ENCODE measurements around the gene MTMR8. TPM values are rescaled to one million over a fixed set of nuclear protein-coding genes. Genes with fewer than 3 reads are reported as not detected.
"Not testable (repeated sequence)": the region's sequence is repeated elsewhere in the genome, so short reads cannot be mapped to it uniquely, and the experiment has no call there.

MTMR8 gene
- total RNA-seq, 4 donors from 2014 or later = 0.42 to 2.3 (median 1.3) TPM

DNA sequence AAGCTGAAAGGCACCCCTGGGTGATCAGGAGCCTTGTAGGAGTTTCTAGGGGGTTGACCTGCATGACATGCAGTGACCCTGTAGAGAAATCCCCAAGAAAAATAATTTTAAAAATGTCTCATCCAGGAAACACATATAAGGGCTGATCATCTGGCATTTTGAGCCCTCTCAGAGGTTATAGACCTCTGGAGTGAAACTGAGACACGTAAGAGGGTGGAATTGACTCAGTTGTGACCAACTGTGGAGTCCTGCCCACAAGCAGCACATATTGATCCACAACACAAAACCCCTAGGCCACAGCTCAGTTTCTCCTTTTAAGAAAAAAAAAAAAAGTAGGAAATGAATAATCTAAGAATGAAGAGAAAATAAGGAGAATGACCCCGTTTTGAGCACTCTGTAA, 32.5 kb upstream of the MTMR8 start:
- Histone ChIP-seq H3K27ac (no peak overlapping the region), H3K4me1 (no peaks in the 10 kb centered on the region), H3K36me3 (no peaks in the 10 kb centered on the region), H3K4me3 (no peak overlapping the region), H3K27me3 (no peaks in the 10 kb centered on the region), H3K9me3 (no peaks in the 10 kb centered on the region)
- 49% methylated on average over 2 of the region's 2 CpGs for WGBS
- DNase-seq (ENCODE audit: low spot score in 2 of 2) = no peak
- no peak for TF ChIP-seq CTCF (IDR thresholded peaks at IDR 0.05)
- TF ChIP-seq POLR2AphosphoS5 (IDR thresholded peaks at IDR 0.05) = no peak
- TF ChIP-seq POLR2A (IDR thresholded peaks at IDR 0.05) = no peak
- no peak for TF ChIP-seq EP300 (IDR thresholded peaks at IDR 0.05)

GRCh38 chrX:64427281-64427680, 32.0 kb upstream of the MTMR8 start:
- no peak for DNase-seq (ENCODE audit: low spot score in 2 of 2)
- Histone ChIP-seq H3K9me3 (no peaks in the 10 kb centered on the region), H3K4me1 (no peaks in the 10 kb centered on the region), H3K4me3 (no peak overlapping the region), H3K27ac (no peak overlapping the region), H3K36me3 (no peaks in the 10 kb centered on the region), H3K27me3 (no peaks in the 10 kb centered on the region)
- TF ChIP-seq POLR2A (IDR thresholded peaks at IDR 0.05) (no peak), EP300 (IDR thresholded peaks at IDR 0.05) (no peak), CTCF (IDR thresholded peaks at IDR 0.05) (no peak), POLR2AphosphoS5 (IDR thresholded peaks at IDR 0.05) (no peak)

DNA sequence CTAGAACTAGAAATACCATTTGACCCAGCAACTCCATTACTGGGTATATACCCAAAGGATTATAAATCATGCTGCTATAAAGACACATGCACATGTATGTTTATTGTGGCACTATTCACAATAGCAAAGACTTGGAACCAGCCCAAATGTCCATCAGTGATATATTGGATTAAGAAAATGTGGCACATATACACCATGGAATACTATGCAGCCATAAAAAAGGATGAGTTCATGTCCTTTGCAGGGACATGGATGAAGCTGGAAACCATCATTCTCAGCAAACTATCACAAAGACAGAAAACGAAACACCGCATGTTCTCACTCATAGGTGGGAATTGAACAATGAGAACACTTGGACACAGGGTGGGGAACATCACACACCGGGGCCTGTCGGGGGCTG, 14.5 kb upstream of the MTMR8 start:
- not testable (repeated sequence) for H3K4me3 ChIP-seq; H3K4me1 ChIP-seq; H3K27me3 ChIP-seq; DNase-seq (ENCODE audit: low spot score in 2 of 2); H3K9me3 ChIP-seq; H3K27ac ChIP-seq; H3K36me3 ChIP-seq
- WGBS = 97% methylated on average over 4 of the region's 4 CpGs

GRCh38 chrX:64398088-64398487, 2.8 kb upstream of the MTMR8 start:
- DNase-seq (ENCODE audit: low spot score in 2 of 2) = no peak
- no peak for TF ChIP-seq POLR2A (IDR thresholded peaks at IDR 0.05)
- no peaks in the 10 kb centered on the region for H3K36me3 ChIP-seq
- H3K9me3 ChIP-seq = no peaks in the 10 kb centered on the region
- H3K4me1 ChIP-seq = peaks cover 3% of the 10 kb centered on the region
- H3K4me3 ChIP-seq = no peak overlapping the region
- WGBS = 71% methylated on average over 1 of the region's 1 CpG
- no peak overlapping the region for H3K27ac ChIP-seq
- no peaks in the 10 kb centered on the region for H3K27me3 ChIP-seq

- no peaks in the 10 kb centered on the region for H3K36me3 ChIP-seq
- no peaks in the 10 kb centered on the region for H3K9me3 ChIP-seq
- no peak for DNase-seq (ENCODE audit: low spot score in 2 of 2)
- no peaks in the 10 kb centered on the region for H3K27me3 ChIP-seq
- TF ChIP-seq POLR2AphosphoS5 (IDR thresholded peaks at IDR 0.05) = no peak
- TF ChIP-seq CTCF (IDR thresholded peaks at IDR 0.05) = no peak
- TF ChIP-seq POLR2A (IDR thresholded peaks at IDR 0.05) = no peak
- no peak for TF ChIP-seq EP300 (IDR thresholded peaks at IDR 0.05)
- no peak overlapping the region for H3K27ac ChIP-seq
- H3K4me3 ChIP-seq = peak overlapping the region; percentile 59
- H3K4me1 ChIP-seq = peaks cover 3% of the 10 kb centered on the region
- WGBS = 30% methylated on average over 4 of the region's 4 CpGs
Measured at GRCh38 chrX:64395568-64395929, 297 bp upstream of the MTMR8 start.

DNA sequence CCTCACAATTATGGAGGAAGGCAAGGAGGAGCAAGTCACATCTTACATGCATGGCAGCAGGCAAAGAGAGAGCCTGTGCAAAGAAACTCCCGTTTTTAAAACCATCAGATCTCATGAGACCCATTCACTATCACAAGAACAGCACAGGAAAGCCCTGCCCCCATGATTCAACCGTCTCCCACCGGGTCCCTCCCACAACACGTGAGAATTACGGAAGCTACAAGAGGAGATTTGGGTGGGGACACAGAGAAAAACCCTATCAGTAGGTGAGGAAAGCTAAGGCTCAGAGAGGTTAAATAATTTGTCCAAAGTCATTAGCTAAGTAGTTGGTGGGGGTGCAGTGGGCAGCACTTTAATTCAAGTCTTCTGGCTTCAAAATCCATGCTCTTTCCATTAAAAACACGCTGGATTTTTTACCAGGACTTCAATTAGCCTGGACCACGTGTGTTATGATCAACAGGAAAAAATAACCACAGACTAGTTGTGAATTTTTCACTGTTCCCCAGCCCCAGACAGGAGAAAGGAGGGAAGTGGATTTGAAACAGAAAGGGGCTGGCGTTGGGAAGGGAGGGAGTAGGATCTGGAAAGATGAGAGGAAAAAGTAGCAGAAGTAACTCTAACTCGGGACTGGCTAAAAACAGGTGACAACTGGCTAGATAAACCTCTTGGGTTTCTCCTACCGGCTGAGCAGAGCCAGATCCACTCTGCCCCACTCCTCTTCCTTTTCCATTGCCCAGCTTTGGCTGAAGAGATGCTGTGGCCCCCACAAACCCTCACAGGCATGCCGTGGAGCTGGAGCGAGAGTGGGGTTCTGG, 986 bp downstream of the MTMR8 start:
- Histone ChIP-seq H3K9me3 (no peaks in the 10 kb centered on the region), H3K4me3 (peak overlapping the region; percentile 59), H3K4me1 (peaks cover 3% of the 10 kb centered on the region), H3K36me3 (no peaks in the 10 kb centered on the region), H3K27ac (no peak overlapping the region), H3K27me3 (no peaks in the 10 kb centered on the region)
- TF ChIP-seq POLR2A (IDR thresholded peaks at IDR 0.05) = no peak
- TF ChIP-seq EP300 (IDR thresholded peaks at IDR 0.05) = no peak
- TF ChIP-seq POLR2AphosphoS5 (IDR thresholded peaks at IDR 0.05) = no peak
- TF ChIP-seq CTCF (IDR thresholded peaks at IDR 0.05) = no peak
- DNase-seq (ENCODE audit: low spot score in 2 of 2) = no peak
- WGBS = 41% methylated on average over 12 of the region's 12 CpGs

Data from suprapubic skin (tissue), 4 donors.